SK-N-MC (cell line): Measurements from ENCODE around the gene AP3D1.

Source experiments
- DNase-seq: peaks from one replicate; pipeline ENCODE4 v3.0.0-alpha.2; 2011; ENCODE audit warnings: low read depth, low spot score
- H3K27ac ChIP-seq: fragments of 200-600 bp; sonication (generic); 2 replicates; pipeline ENCODE4 v1.5.1; 2016; ENCODE audit warnings: mixed run types
- H3K36me3 ChIP-seq: fragments of 200-600 bp; sonication (generic); 2 replicates; pipeline ENCODE4 v1.6.1; 2017; ENCODE audit warnings: antibody characterized with exemption, low read length, mixed read lengths; ENCODE audit not compliant: insufficient read depth
- H3K4me3 ChIP-seq: fragments of 200-600 bp; sonication (generic); 2 replicates; pipeline ENCODE4 v1.5.1; 2016
- H3K9ac ChIP-seq: fragments of 200-600 bp; sonication (generic); 2 replicates; pipeline ENCODE4 v1.8.0; 2017; ENCODE audit warnings: mixed run types, mixed read lengths; ENCODE audit not compliant: insufficient read length
- H3K9me3 ChIP-seq: fragments of 200-600 bp; sonication (generic); 2 replicates; pipeline ENCODE4 v1.6.1; 2017; ENCODE audit warnings: low read depth, mild to moderate bottlenecking, antibody characterized with exemption, low read length, moderate library complexity, mixed read lengths
- EZH2 ChIP-seq: fragments of 200-600 bp; sonication (generic); IDR thresholded peaks from one replicate; pipeline ENCODE4 v1.6.1; 2017; ENCODE audit warnings: antibody characterized with exemption
- FOXP2 ChIP-seq: optimal IDR thresholded peaks from 2 replicates; pipeline ENCODE3; 2011; ENCODE audit warnings: mild to moderate bottlenecking, moderate library complexity; ENCODE audit not compliant: insufficient read depth; ENCODE audit errors: extremely low read length, control extremely low read depth
- POLR2AphosphoS5 ChIP-seq: IDR thresholded peaks from 2 replicates; pipeline ENCODE4 v1.6.1; 2012; ENCODE audit warnings: mild to moderate bottlenecking, low read depth, low read length, borderline replicate concordance

AP3D1 gene

DNA sequence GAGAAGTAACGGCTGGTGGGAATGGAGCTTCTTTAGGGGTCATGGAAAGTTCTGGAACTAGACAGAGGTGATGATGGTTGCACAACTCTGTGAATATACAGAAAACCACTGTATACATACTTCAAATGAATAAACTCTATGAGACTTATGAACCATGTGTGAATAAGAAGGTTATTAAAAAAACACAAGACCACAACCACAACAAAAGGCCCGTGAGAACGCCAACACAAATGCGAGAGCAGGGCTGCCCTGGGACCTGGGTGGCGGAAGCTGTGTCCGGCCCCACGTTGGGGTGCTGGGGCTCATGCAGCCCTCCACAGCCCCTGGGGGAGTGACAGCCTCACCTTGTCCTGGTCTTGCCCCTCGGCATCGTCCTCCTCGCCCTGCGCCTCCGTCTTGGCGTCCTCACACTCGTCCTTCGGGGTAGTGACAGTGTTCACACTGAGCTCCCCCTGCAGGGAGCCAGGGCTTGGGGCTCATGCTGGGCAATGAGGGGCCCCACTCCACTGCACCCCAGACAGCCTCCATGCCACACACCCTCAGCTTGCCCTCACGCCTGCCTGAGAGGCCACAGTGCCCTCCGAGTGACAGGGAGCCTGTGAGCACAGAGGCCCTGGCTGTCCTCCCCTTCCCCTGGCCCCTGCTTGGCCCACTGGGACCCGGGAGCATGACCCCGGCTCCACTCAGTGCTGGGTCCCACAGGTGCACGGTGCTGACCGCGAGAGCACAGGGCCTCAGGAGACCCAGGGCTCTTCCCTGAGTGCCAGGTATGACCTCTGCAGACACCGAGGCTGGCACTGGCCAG lies 38.6 kb downstream of the AP3D1 start:
- Histone ChIP-seq H3K4me3 (no peak overlapping the region), H3K9ac (no peak overlapping the region), H3K9me3 (no peaks in the 10 kb centered on the region), H3K36me3 (peaks cover 89% of the 10 kb centered on the region), H3K27ac (no peak overlapping the region)
- TF ChIP-seq EZH2 (no peak), POLR2AphosphoS5 (no peak), FOXP2 (no peak)
- DNase-seq = no peak

DNA sequence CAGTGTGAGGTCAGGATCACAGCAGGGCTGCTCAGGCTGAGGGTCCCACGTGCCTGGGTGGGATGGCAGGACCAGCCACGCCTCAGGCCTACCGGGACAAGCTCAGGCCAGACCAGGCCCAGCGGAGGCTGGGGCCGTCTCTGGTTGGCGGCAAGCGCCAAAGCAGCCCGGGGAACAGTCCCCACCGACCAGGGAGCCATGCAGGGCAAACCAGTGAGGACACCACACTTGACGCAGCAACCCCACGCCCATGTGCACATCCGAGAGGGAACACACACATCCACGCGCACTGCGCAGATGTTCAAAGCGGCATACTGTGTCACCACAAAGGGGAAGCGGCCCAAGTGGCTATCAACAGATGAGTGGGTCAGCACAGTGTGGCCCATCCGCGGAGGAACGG lies 39.5 kb downstream of the AP3D1 start:
- no peak for DNase-seq
- H3K9ac ChIP-seq = no peak overlapping the region
- no peak overlapping the region for H3K27ac ChIP-seq
- peaks cover 88% of the 10 kb centered on the region for H3K36me3 ChIP-seq
- TF ChIP-seq EZH2 = no peak
- no peak for TF ChIP-seq POLR2AphosphoS5
- no peak for TF ChIP-seq FOXP2
- H3K4me3 ChIP-seq = no peak overlapping the region
- no peaks in the 10 kb centered on the region for H3K9me3 ChIP-seq

DNA sequence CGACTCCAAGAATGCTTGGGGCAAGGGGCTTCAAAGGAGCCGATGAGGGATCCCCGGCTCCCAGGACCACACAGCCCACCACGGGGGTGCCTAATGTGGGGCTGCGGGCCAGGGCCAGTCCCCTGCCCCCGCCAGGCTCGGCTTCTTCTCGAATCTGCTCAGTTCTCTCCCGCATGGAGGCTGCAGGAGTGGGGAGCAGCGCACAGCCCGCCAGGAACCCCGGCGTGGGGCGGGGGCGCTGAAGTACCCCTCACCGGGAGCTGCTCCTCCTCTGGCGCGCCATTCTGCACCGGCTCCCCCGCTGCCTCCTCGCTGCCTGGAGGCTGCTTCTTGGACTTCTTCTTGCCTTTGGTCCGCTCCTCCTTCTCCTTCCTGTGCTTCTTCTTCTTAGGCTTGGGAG lies 39.9 kb downstream of the AP3D1 start:
- no peaks in the 10 kb centered on the region for H3K9me3 ChIP-seq
- no peak overlapping the region for H3K4me3 ChIP-seq
- peaks cover 88% of the 10 kb centered on the region for H3K36me3 ChIP-seq
- no peak overlapping the region for H3K27ac ChIP-seq
- H3K9ac ChIP-seq = no peak overlapping the region
- no peak for TF ChIP-seq EZH2
- TF ChIP-seq FOXP2 = no peak
- TF ChIP-seq POLR2AphosphoS5 = no peak
- no peak for DNase-seq

DNA sequence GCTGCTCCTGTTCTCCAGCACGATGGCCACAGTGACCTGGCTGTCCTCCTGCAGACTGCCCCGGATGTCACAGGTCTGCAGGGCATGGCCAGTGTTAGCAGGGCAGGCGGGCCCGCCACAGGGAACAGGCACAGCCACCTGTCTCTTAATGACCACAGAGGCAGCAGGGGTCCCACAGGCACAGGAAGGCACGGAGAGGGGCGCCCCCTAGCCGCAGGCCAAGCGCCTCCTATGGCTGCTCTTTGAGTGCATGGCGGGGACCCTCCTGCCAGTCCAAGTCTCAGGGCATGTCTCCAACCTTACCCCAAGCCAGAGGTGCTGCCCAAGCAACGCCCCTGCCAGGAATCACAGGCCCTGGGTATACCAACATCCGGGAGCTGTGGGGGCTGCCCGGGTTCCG lies 40.5 kb downstream of the AP3D1 start:
- TF ChIP-seq FOXP2 (no peak), EZH2 (no peak), POLR2AphosphoS5 (no peak)
- no peak for DNase-seq
- H3K9ac ChIP-seq = no peak overlapping the region
- H3K9me3 ChIP-seq = no peaks in the 10 kb centered on the region
- no peak overlapping the region for H3K27ac ChIP-seq
- H3K4me3 ChIP-seq = no peak overlapping the region
- peaks cover 88% of the 10 kb centered on the region for H3K36me3 ChIP-seq

DNA sequence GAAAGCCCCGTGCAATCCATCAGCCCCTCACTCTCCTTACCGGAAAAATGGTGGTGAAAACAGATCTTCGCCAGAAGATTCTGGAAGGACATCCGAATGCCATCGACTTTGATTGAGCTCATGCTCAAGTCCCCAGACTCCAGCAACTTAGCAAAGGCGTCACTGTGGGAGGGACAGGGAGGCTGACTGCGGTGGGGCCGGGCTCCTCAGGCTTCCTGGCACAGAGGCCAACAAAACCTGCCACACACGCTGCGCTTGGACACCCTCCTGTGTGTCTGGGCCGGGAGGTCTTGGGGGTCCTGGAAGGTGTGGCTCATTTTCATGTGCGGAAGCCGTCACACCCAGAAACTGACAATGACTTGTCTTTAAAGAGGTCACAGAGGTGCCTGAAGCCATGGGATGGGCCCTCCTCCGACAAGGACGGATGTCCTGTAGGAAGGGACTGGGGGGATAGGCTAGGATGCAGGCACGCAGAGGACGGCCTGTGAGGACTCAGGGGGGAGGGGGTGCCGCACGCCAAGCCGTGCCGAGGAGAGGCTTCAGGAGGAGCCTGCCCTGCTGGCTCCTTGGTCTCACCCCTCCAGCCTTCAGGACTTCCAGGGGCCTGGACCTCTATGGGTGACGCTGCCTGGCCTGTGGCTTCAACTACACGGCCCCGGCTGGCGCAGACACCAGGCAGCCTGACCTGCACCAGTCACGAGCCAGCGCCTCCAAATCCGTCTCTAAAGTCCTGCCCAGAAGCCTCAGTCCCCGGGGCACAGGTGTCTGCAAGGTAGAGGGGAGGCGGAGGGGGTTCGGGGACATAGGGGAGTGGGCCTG lies 42.1 kb downstream of the AP3D1 start:
- DNase-seq = no peak
- Histone ChIP-seq H3K36me3 (peaks cover 87% of the 10 kb centered on the region), H3K9ac (no peak overlapping the region), H3K9me3 (no peaks in the 10 kb centered on the region), H3K27ac (no peak overlapping the region), H3K4me3 (no peak overlapping the region)
- no peak for TF ChIP-seq FOXP2
- no peak for TF ChIP-seq POLR2AphosphoS5
- TF ChIP-seq EZH2 = no peak

DNA sequence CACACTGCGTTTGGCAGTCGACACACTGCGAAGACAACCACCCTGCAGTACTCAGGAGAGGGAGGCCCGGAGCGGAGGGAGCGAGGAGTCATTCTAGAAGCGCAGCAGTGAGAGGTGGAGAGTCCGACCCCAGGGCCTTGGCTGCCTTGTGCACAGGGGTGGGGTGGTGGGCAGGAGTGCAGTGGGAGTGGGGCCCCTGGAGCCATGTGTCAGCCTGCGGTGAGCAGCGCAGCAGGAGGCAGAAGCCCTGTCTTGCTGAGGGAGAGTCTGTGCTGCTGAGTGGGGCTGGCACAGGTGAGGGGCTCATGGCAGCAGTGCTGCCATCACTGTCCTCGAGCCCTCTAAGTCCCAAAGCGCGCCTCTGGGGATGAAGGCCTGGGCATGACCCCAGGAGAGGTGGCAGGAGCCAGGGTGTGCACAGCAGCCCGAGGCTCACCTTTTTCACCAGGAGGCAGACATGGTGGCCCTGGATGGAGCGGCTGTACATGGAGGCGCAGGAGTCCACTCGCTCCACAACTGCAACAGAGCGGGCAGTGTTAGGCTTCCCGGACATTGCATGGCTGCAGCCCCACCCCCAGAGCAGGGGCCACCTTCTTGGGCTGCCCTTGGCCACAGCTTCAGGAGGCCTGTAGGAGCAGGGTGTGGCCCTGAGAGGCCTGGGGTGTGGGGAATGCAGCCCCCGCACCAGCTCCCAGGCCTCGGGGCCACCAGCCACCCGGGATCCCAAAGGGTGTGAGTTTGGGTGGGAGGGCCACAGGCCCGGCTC lies 42.9 kb downstream of the AP3D1 start:
- H3K9me3 ChIP-seq = no peaks in the 10 kb centered on the region
- no peak overlapping the region for H3K27ac ChIP-seq
- no peak for DNase-seq
- H3K9ac ChIP-seq = no peak overlapping the region
- TF ChIP-seq POLR2AphosphoS5 (no peak), EZH2 (no peak), FOXP2 (no peak)
- no peak overlapping the region for H3K4me3 ChIP-seq
- H3K36me3 ChIP-seq = peaks cover 86% of the 10 kb centered on the region

DNA sequence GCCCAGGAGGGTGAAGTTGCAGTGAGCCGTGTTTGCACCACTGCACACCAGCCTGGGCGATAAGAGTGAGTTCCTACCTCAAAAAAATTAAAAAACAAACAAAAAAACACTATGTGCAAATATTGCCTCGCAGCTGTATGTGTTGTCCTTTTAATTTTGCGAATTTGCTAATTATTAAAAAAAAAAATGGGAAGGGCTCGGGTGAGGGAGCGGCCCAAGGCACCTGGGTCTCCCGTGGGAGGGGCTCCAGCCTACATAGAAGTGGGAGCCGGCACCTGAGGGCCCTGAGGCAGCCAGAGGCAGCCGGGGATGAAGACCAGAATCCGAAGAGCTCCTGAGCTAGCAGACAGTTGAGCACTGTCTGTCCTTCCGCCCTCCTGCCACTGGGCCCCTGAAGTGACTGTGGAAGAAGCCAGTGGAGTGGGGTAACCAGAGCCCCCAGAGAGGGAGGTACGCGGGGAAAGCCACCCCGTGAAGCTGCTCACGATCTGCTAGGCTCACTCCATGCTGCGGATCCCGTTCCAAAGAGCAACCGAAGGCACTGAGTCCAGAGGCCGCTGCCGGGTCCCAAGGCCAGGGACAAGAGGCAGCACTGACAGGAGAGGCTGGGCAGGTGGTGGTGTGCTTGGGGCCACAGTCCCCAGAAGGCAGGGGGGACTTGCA lies 48.2 kb downstream of the AP3D1 start:
- no peak overlapping the region for H3K9ac ChIP-seq
- no peak for DNase-seq
- H3K4me3 ChIP-seq = no peak overlapping the region
- TF ChIP-seq POLR2AphosphoS5 (no peak), EZH2 (no peak), FOXP2 (no peak)
- no peaks in the 10 kb centered on the region for H3K9me3 ChIP-seq
- H3K36me3 ChIP-seq = peaks cover 53% of the 10 kb centered on the region
- H3K27ac ChIP-seq = peak overlapping the region; percentile 46; the same call in 1 of the 2 replicates
